Skeletal muscle satellite cell (primary cell): ENCODE results near the gene TRIM59.

Source experiments
- H3K27me3 ChIP-seq: 2 replicates; pipeline ENCODE4 v1.7.0; 2013; ENCODE audit warnings: low read length; ENCODE audit not compliant: control insufficient read depth, insufficient read depth
- H3K36me3 ChIP-seq: 2 replicates; pipeline ENCODE4 v1.7.0; 2013; ENCODE audit warnings: mild to moderate bottlenecking, control low read depth, low read length; ENCODE audit not compliant: insufficient read depth
- H3K4me1 ChIP-seq: 2 replicates; pipeline ENCODE4 v1.7.0; 2013; ENCODE audit warnings: low read length; ENCODE audit not compliant: control insufficient read depth, insufficient read depth
- H3K4me2 ChIP-seq: 2 replicates; pipeline ENCODE4 v1.7.0; 2013; ENCODE audit warnings: mild to moderate bottlenecking, low read length
- H3K4me3 ChIP-seq: 2 replicates; pipeline ENCODE4 v1.7.0; 2013; ENCODE audit warnings: low read length
- H3K9ac ChIP-seq: 2 replicates; pipeline ENCODE4 v1.7.0; 2013; ENCODE audit warnings: mild to moderate bottlenecking, low read depth, low read length, moderate library complexity
- H3K9me3 ChIP-seq: replicated peaks from 2 replicates; pipeline ENCODE4 v1.7.0; 2013; ENCODE audit warnings: mild to moderate bottlenecking, control low read depth, low read length

TRIM59 gene

DNA sequence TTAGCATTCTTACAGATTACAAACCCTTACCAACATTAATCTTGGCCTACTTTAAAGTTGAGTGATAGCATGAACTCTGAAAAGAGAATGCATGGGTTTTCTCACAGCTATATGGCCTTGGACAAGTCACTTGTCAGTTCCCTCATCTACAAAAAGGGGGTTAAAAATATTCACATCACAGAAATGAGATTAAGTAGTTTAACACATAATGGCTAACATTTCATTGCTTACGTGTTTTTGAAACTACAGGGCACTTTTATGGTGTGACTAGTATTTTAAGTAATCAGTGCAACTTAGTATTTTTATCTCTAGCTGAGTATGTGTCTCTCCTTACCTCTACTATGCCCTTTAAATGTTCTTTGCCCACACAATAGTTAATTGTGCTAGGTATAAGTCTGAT lies 13.8 kb downstream of the TRIM59 start:
- Histone ChIP-seq H3K4me3 (no peak overlapping the region), H3K4me1 (no peaks in the 10 kb centered on the region), H3K36me3 (peaks cover 78% of the 10 kb centered on the region), H3K9ac (no peak overlapping the region), H3K9me3 (no peaks in the 10 kb centered on the region), H3K27me3 (no peaks in the 10 kb centered on the region), H3K4me2 (no peak overlapping the region)

DNA sequence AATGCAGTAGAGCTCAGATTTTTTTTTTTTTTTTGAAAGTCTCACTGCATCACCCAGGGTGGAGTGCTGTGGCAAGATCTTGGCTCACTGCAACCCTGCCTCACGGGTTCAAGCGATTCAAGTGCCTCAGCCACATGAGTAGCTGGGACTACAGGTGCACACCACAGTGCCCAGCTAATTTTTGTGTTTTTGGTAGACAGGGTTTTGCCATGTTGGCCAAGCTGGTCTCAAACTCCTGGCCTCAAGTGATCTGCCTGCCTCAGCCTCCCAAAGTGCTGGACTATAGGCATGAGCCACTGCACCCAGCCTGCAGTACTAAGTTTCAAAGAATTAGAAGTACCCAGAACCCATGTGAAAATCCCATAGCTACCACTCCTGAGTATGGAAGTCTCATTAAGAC lies 14.5 kb downstream of the TRIM59 start:
- H3K36me3 ChIP-seq: peaks cover 73% of the 10 kb centered on the region
- no peak overlapping the region for H3K4me3 ChIP-seq
- H3K9ac ChIP-seq: no peak overlapping the region
- H3K4me2 ChIP-seq: no peak overlapping the region
- H3K9me3 ChIP-seq: no peaks in the 10 kb centered on the region
- no peaks in the 10 kb centered on the region for H3K27me3 ChIP-seq
- no peaks in the 10 kb centered on the region for H3K4me1 ChIP-seq

DNA sequence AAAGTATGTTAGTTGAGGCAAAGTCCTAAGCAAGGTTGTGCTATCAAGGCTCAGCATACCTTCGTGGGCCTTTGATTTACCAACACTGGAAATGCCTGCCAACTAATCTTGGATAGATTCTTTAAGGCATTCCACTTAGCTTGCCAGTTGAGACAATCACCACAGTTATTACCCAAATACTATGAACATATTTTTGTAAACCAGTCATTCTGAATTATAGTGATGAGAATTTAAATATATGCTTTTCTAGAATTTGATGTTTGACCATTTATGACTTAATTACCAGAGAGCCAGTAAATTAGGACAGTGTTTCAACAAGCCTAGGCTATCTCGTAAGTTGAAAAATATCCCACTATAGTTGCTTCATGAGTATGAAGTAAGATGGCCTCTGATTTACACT lies 15.5 kb downstream of the TRIM59 start:
- Histone ChIP-seq H3K4me1 (no peaks in the 10 kb centered on the region), H3K4me3 (no peak overlapping the region), H3K4me2 (no peak overlapping the region), H3K9me3 (no peaks in the 10 kb centered on the region), H3K36me3 (peaks cover 66% of the 10 kb centered on the region), H3K27me3 (no peaks in the 10 kb centered on the region), H3K9ac (no peak overlapping the region)

DNA sequence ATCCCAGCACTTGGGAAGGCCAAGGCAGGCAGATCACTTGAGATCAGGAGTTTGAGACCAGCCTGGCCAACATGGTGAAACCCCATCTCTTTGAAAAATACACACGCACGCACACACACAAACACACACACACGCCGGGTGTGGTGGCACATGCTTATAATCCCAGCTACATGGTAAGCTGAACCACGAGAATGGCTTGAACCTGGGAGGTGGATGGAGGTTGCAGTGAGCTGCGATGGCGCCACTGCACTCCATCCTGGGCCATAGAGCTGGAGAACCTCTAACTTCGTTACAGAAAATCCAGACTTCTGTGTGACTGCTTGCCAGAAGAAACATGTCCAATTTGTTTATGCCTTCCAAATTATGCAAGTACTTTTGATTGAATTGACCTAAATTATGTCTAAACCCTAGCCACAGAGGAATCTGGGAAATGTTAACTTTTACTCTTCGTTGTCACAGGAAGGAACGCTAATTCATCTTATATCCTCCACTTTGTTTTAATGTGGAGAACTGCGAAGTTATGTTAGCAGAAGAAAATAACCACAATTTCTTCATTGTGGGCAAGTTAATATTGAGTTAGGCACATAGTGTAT lies 21.7 kb downstream of the TRIM59 start:
- Histone ChIP-seq H3K4me1 (no peaks in the 10 kb centered on the region), H3K27me3 (no peaks in the 10 kb centered on the region), H3K4me2 (no peak overlapping the region), H3K9ac (no peak overlapping the region), H3K9me3 (no peaks in the 10 kb centered on the region), H3K4me3 (no peak overlapping the region), H3K36me3 (peaks cover 67% of the 10 kb centered on the region)

- Histone ChIP-seq H3K9ac (no peak overlapping the region), H3K27me3 (no peaks in the 10 kb centered on the region), H3K36me3 (peaks cover 52% of the 10 kb centered on the region), H3K9me3 (no peaks in the 10 kb centered on the region), H3K4me2 (no peak overlapping the region), H3K4me1 (no peaks in the 10 kb centered on the region), H3K4me3 (no peak overlapping the region)
Measured at GRCh38 chr3:160417311-160417710, 32.3 kb downstream of the TRIM59 start.

DNA sequence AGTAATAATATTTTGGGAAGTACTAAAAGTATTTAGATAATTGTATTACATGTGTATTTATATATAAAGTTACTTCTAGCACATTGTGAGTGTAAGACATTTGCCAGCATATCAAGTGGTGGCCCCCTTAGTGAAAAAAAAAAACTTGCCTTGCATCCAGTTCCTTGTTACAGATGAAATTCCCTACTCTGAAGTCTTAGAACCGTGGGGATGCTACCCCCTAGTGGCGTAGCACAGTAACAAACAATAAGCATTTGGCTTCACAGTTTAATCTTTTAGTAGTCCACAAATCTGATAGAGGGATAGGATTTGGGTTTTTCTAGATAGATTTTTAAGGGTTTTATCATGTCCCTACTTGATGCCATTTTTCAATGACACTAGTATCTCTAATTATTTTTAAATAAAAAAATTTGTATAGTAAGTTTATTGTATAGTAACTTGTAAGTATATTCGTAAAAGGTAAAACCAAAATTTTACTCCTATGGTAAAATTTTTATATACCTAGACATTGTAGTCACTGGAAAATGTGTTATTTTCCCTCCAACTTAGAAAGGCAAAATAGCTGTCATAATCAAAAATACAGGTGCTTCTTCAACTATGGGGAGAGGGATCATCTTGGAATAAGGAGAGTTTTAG lies 35.9 kb downstream of the TRIM59 start:
- Histone ChIP-seq H3K4me1 (no peaks in the 10 kb centered on the region), H3K9ac (no peak overlapping the region), H3K36me3 (peaks cover 41% of the 10 kb centered on the region), H3K27me3 (no peaks in the 10 kb centered on the region), H3K9me3 (no peaks in the 10 kb centered on the region), H3K4me3 (no peak overlapping the region), H3K4me2 (no peak overlapping the region)

GRCh38 chr3:160412477-160412876 lies 37.1 kb downstream of the TRIM59 start:
- H3K27me3 ChIP-seq: no peaks in the 10 kb centered on the region
- H3K4me1 ChIP-seq: no peaks in the 10 kb centered on the region
- peaks cover 38% of the 10 kb centered on the region for H3K36me3 ChIP-seq
- no peak overlapping the region for H3K4me2 ChIP-seq
- no peak overlapping the region for H3K4me3 ChIP-seq
- no peak overlapping the region for H3K9ac ChIP-seq
- H3K9me3 ChIP-seq: no peaks in the 10 kb centered on the region

DNA sequence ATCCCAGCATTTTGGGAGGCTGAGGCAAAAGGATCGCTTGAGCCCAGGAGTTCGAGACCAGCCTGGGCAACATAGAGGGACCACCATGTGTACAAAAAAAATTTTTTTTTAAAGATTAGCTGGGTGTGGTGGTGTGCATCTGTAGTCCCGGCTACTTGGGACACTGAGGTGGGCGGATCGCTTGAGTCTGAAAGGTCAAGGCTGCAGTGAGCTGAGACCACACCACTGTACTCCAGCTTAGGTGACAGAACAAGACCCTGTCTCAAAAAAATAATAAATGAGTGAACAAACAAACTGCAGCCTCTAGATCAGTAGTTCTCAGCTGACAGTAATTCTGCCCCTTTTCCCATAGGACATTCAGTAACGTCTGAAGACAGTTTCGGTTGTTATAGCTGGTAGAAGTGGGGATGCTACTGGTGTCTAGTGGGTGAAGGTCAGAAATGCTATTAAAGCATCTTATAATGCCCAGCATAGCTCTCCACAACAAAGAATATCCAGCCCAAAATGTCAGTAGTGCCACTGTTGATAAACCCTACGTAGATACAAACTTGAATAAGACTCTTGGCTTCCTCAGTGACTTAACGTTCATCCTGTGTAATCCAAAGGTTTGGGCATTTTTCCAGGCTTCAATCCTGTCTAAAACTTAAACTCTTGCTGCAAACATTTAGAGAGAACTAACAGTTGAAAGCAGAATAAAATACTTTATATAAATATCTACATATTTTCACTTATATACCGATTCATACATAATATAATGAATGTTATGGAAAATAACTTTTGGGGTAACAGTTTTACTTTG lies 39.6 kb downstream of the TRIM59 start:
- H3K27me3 ChIP-seq: no peaks in the 10 kb centered on the region
- H3K4me1 ChIP-seq: no peaks in the 10 kb centered on the region
- no peak overlapping the region for H3K4me2 ChIP-seq
- H3K9ac ChIP-seq: no peak overlapping the region
- H3K4me3 ChIP-seq: no peak overlapping the region
- no peaks in the 10 kb centered on the region for H3K9me3 ChIP-seq
- peaks cover 28% of the 10 kb centered on the region for H3K36me3 ChIP-seq

DNA sequence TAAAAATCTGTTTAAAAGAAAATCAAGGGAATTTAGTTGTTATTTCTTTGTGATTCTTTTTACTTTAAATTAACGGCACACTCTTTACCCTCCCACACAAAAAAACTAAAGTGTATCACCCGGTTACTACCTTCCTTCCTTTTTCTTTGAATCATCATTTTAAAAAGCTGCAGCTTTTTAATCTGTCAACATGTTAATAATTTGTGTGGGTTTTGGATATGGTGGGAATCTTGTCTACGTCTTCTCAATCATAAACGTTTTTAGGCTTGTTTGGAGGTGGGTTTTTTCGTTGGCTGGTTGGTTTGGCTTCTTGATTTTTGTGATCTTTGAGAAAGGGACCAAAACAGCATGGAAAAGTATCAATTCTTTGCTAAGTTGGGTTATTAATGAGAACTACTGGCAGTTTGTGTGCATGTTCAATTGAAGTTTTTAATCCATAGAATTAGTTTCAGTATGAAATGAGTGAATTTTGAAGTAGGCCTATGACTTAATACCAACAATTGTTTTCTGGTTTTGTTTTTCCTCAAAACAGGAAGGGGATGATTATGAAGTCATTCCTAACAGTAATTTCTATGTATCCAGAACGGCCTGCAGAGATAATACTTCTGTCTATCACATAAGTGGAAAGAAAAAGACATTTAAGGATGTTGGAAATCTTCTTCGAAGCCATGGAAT lies 45.7 kb downstream of the TRIM59 start:
- Histone ChIP-seq H3K9me3 (no peaks in the 10 kb centered on the region), H3K9ac (peak overlapping the region; percentile 95), H3K4me3 (peak overlapping the region; percentile 95), H3K4me1 (peaks cover 22% of the 10 kb centered on the region), H3K27me3 (no peaks in the 10 kb centered on the region), H3K36me3 (peaks cover 10% of the 10 kb centered on the region), H3K4me2 (peak overlapping the region; percentile 79)

DNA sequence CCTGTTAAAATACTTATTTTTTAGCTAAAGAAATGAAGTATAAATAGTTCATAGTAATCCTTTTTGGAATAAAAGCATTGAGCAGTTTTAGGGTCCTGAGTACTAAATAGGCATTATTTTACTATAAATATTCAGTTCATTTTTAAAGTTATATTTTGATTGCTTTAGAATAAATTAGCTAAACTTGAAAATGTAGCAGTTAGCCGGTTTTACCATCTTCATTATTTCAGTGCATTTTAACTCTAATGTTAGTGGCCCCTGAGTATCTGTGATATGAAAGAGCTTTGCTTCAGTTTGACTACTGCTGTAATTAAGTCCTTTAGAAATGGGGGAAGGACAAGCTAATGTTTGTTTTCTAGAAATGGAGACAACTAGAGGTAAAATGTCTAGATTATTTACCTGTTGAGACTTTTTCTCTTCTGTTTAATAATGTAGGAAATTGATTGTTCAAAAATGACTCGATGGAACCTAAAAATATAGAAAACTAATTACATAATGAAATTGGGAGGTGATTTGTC lies 46.5 kb downstream of the TRIM59 start:
- no peaks in the 10 kb centered on the region for H3K27me3 ChIP-seq
- peak overlapping the region; percentile 95 for H3K9ac ChIP-seq
- H3K36me3 ChIP-seq: peaks cover 6% of the 10 kb centered on the region
- peak overlapping the region; percentile 79 for H3K4me2 ChIP-seq
- H3K4me3 ChIP-seq: peak overlapping the region; percentile 95
- H3K4me1 ChIP-seq: peaks cover 26% of the 10 kb centered on the region
- H3K9me3 ChIP-seq: no peaks in the 10 kb centered on the region
